HepG2 (cell line): ENCODE data around the gene SELENOI.

ENCODE experiments used
- ATM ChIP-seq: fragments of 450-650 bp; IDR thresholded peaks from 2 replicates; pipeline ENCODE4 v1.7.1; 2017; ENCODE audit warnings: mild to moderate bottlenecking, borderline replicate concordance
- CREB1 ChIP-seq, 2 experiments: fragments of 450-650 bp in 1 of 2; IDR thresholded peaks; 2 replicates each; pipeline ENCODE4 v1.6.1; 2016 to 2017; ENCODE audit warnings: control low read depth in 1 of 2, mild to moderate bottlenecking in 1 of 2, missing compliant biosample characterization in 1 of 2, missing genetic modification characterization in 1 of 2
- MZF1 ChIP-seq: sonication (generic); formaldehyde crosslinking; IDR thresholded peaks from 2 replicates; pipeline ENCODE4 v1.8.1; 2023; ENCODE audit warnings: mild to moderate bottlenecking, missing genetic modification reagents, borderline replicate concordance
- REPIN1 ChIP-seq: sonication (generic); formaldehyde crosslinking; IDR thresholded peaks from 2 replicates; pipeline ENCODE4 v1.8.0; 2022; ENCODE audit warnings: missing genetic modification reagents, low read depth, mild to moderate bottlenecking, borderline replicate concordance
- STAG1 ChIP-seq: sonication (generic); formaldehyde crosslinking; IDR thresholded peaks from 2 replicates; pipeline ENCODE4 v1.4.0; 2020; ENCODE audit warnings: missing genetic modification reagents
- TOPORS ChIP-seq: sonication (generic); formaldehyde crosslinking; IDR thresholded peaks from 2 replicates; pipeline ENCODE4 v1.8.0; 2023; ENCODE audit warnings: mild to moderate bottlenecking, missing genetic modification reagents
- ZNF737 ChIP-seq: sonication (generic); formaldehyde crosslinking; IDR thresholded peaks from 2 replicates; pipeline ENCODE4 v1.5.0; 2020; ENCODE audit warnings: missing genetic modification reagents, mild to moderate bottlenecking, borderline replicate concordance
- ZNF83 ChIP-seq: sonication (generic); formaldehyde crosslinking; IDR thresholded peaks from 2 replicates; pipeline ENCODE4 v1.4.0; 2020; ENCODE audit warnings: missing genetic modification reagents, mild to moderate bottlenecking, borderline replicate concordance
- TF ChIP-seq, protein P1 (sequence below), 2 experiments: IDR thresholded peaks; 2 replicates each; pipeline ENCODE4 v1.6.1; 2011 to 2012; ENCODE audit warnings: low read length in 2 of 2, borderline replicate concordance in 1 of 2, low read depth in 1 of 2, mild to moderate bottlenecking in 1 of 2, moderate library complexity in 1 of 2
- TF ChIP-seq, protein P2 (sequence below): sonication (generic); formaldehyde crosslinking; IDR thresholded peaks from 2 replicates; pipeline ENCODE4 v1.5.0; 2020; ENCODE audit warnings: mild to moderate bottlenecking, missing genetic modification reagents, moderate library complexity
- TF ChIP-seq, protein P3 (sequence below): sonication (generic); formaldehyde crosslinking; IDR thresholded peaks from 2 replicates; pipeline ENCODE4 v1.4.0; 2020; ENCODE audit warnings: missing genetic modification reagents, borderline replicate concordance

DNA sequence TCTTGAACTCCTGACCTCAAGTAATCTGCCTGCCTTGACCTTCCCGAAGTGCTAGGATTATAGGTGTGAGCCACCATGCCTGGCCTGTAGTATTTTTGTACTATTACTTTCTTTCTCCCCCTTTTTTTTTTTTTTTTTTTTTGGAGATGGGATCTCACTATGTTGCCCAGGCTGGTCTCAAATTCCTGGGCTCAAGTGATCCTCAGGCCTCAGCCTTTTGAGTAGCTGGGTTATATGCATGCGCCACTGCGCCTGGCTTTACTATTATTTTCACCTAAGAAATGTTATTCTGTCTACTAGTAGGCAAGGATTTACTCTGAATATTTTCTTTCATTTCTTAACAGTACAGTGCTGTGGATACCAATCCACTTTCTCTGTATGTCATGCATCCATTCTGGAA is 18.0 kb downstream of the SELENOI start:
- TF ChIP-seq STAG1 (CRISPR knock-in tag) (no peak), ZNF737 (CRISPR knock-in tag) (no peak), TOPORS (CRISPR knock-in tag) (no peak), ATM (no peak), ZNF83 (CRISPR knock-in tag) (no peak), CREB1 (IDR thresholded peaks at IDR 0.05) (no peak), CREB1 (CRISPR knock-in tag; IDR thresholded peaks at IDR 0.05) (no peak), MZF1 (CRISPR knock-in tag) (no peak), REPIN1 (CRISPR knock-in tag) (no peak)
- TF ChIP-seq, protein P1, sequence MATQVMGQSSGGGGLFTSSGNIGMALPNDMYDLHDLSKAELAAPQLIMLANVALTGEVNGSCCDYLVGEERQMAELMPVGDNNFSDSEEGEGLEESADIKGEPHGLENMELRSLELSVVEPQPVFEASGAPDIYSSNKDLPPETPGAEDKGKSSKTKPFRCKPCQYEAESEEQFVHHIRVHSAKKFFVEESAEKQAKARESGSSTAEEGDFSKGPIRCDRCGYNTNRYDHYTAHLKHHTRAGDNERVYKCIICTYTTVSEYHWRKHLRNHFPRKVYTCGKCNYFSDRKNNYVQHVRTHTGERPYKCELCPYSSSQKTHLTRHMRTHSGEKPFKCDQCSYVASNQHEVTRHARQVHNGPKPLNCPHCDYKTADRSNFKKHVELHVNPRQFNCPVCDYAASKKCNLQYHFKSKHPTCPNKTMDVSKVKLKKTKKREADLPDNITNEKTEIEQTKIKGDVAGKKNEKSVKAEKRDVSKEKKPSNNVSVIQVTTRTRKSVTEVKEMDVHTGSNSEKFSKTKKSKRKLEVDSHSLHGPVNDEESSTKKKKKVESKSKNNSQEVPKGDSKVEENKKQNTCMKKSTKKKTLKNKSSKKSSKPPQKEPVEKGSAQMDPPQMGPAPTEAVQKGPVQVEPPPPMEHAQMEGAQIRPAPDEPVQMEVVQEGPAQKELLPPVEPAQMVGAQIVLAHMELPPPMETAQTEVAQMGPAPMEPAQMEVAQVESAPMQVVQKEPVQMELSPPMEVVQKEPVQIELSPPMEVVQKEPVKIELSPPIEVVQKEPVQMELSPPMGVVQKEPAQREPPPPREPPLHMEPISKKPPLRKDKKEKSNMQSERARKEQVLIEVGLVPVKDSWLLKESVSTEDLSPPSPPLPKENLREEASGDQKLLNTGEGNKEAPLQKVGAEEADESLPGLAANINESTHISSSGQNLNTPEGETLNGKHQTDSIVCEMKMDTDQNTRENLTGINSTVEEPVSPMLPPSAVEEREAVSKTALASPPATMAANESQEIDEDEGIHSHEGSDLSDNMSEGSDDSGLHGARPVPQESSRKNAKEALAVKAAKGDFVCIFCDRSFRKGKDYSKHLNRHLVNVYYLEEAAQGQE (IDR thresholded peaks at IDR 0.05; ENCODE audit: borderline replicate concordance in 1 of 2, low read depth in 1 of 2, low read length in 2 of 2) = no peak
- TF ChIP-seq, protein P2, sequence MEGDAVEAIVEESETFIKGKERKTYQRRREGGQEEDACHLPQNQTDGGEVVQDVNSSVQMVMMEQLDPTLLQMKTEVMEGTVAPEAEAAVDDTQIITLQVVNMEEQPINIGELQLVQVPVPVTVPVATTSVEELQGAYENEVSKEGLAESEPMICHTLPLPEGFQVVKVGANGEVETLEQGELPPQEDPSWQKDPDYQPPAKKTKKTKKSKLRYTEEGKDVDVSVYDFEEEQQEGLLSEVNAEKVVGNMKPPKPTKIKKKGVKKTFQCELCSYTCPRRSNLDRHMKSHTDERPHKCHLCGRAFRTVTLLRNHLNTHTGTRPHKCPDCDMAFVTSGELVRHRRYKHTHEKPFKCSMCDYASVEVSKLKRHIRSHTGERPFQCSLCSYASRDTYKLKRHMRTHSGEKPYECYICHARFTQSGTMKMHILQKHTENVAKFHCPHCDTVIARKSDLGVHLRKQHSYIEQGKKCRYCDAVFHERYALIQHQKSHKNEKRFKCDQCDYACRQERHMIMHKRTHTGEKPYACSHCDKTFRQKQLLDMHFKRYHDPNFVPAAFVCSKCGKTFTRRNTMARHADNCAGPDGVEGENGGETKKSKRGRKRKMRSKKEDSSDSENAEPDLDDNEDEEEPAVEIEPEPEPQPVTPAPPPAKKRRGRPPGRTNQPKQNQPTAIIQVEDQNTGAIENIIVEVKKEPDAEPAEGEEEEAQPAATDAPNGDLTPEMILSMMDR (CRISPR knock-in tag) = no peak
- TF ChIP-seq, protein P3, sequence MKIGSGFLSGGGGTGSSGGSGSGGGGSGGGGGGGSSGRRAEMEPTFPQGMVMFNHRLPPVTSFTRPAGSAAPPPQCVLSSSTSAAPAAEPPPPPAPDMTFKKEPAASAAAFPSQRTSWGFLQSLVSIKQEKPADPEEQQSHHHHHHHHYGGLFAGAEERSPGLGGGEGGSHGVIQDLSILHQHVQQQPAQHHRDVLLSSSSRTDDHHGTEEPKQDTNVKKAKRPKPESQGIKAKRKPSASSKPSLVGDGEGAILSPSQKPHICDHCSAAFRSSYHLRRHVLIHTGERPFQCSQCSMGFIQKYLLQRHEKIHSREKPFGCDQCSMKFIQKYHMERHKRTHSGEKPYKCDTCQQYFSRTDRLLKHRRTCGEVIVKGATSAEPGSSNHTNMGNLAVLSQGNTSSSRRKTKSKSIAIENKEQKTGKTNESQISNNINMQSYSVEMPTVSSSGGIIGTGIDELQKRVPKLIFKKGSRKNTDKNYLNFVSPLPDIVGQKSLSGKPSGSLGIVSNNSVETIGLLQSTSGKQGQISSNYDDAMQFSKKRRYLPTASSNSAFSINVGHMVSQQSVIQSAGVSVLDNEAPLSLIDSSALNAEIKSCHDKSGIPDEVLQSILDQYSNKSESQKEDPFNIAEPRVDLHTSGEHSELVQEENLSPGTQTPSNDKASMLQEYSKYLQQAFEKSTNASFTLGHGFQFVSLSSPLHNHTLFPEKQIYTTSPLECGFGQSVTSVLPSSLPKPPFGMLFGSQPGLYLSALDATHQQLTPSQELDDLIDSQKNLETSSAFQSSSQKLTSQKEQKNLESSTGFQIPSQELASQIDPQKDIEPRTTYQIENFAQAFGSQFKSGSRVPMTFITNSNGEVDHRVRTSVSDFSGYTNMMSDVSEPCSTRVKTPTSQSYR (CRISPR knock-in tag) = no peak
